Panc1 (cell line): ENCODE data around the gene ESRRB. TPM values are rescaled to one million over a fixed set of nuclear protein-coding genes. Genes with fewer than 3 reads are reported as not detected.
A peak's percentile ranks its signal among the peaks of the same experiment; 100 is the strongest.

Experiments used
- ATAC-seq: fragments of 200-7000 bp; cut with Tn5 transposase; 2 replicates; pipeline ENCODE4 v1.9.1; 2020; ENCODE audit warnings: mild to moderate bottlenecking, moderate library complexity
- BruUV-seq: library from RNA; stranded (reverse); fragments of 400-500 nt; replicated peaks from 2 replicates; lab custom pipeline; 2021; lab: Mats Ljungman, UMichigan
- CTCF ChIA-PET: fragments of 300-600 bp; sonication (Branson Sonifier 250); formaldehyde crosslinking; loops from one replicate; lab custom pipeline; 2022; ENCODE audit warnings: antibody characterized with exemption; lab: Charles Lee
- POLR2A ChIA-PET: fragments of 300-600 bp; sonication (Branson Sonifier 250); formaldehyde crosslinking; loops from one replicate; lab custom pipeline; 2022; ENCODE audit warnings: antibody characterized with exemption; lab: Charles Lee
- DNase-seq: peaks from one replicate; pipeline ENCODE4 v3.0.0-alpha.2; 2010; ENCODE audit warnings: low read depth, low spot score
- H3K27ac ChIP-seq: 2 replicates; pipeline ENCODE4 v1.5.1; 2011; ENCODE audit warnings: mild to moderate bottlenecking, low read length, inconsistent platforms
- H3K27me3 ChIP-seq: fragments of 200-500 bp; sonication (Bioruptor generic); 2 replicates; pipeline ENCODE4 v1.6.0; 2014; ENCODE audit warnings: low read length, inconsistent platforms; ENCODE audit not compliant: control insufficient read depth, insufficient read depth
- H3K36me3 ChIP-seq: fragments of 200-500 bp; sonication (Bioruptor generic); 2 replicates; pipeline ENCODE4 v1.5.1; 2014; ENCODE audit warnings: inconsistent platforms, mild to moderate bottlenecking, low read length, moderate library complexity; ENCODE audit not compliant: control insufficient read depth, insufficient read depth
- H3K4me1 ChIP-seq: 2 replicates; pipeline ENCODE4 v1.5.1; 2011; ENCODE audit warnings: inconsistent platforms, mild to moderate bottlenecking, low read length, moderate library complexity; ENCODE audit not compliant: control insufficient read depth, insufficient read depth
- H3K4me3 ChIP-seq, 2 experiments: 2 replicates each; pipeline ENCODE4 v1.5.1; 2011 to 2012; ENCODE audit warnings: low read depth in 2 of 2, low read length in 2 of 2, mild to moderate bottlenecking in 2 of 2, inconsistent platforms in 1 of 2, moderate library complexity in 1 of 2
- H3K9me3 ChIP-seq: fragments of 200-500 bp; sonication (Bioruptor generic); 2 replicates; pipeline ENCODE4 v1.5.1; 2014; ENCODE audit warnings: low read depth, mild to moderate bottlenecking, inconsistent platforms, low read length, moderate library complexity; ENCODE audit not compliant: control insufficient read depth, insufficient read depth
- POLR2AphosphoS5 ChIP-seq: IDR thresholded peaks from 2 replicates; pipeline ENCODE4 v1.6.1; 2012; ENCODE audit warnings: mild to moderate bottlenecking, low read depth, low read length, moderate library complexity
- SIN3A ChIP-seq: IDR thresholded peaks from 2 replicates; pipeline ENCODE4 v1.6.1; 2012; ENCODE audit warnings: low read depth, mild to moderate bottlenecking, low read length, moderate library complexity, borderline replicate concordance; ENCODE audit not compliant: insufficient read depth
- TCF7L2 ChIP-seq: IDR thresholded peaks from 2 replicates; pipeline ENCODE4 v1.6.1; 2011; ENCODE audit warnings: mild to moderate bottlenecking, low read depth, low read length, inconsistent platforms
- in situ Hi-C: cut with HindIII; loops from 2 replicates; pipeline ENCODE4 v1.10.0; 2016; ENCODE audit warnings: low sequenced_read_pairs, low pct_unique_long_range_greater_than_20kb
- intact Hi-C: fragments of 100-400 bp; cut with micrococcal nuclease; formaldehyde crosslinking; loops from one replicate; pipeline ENCODE4 v1.10.0; 2022; ENCODE audit not compliant: unreplicated experiment
- total RNA-seq: library from RNA; stranded (reverse); gene quantifications from one replicate; pipeline ENCODE4 v1.2.1, GENCODE V29; 2021; ENCODE audit not compliant: unreplicated experiment
- TF ChIP-seq, protein P1 (sequence below), 2 experiments: IDR thresholded peaks; 2 replicates each; pipeline ENCODE4 v1.6.1; 2011 to 2012; ENCODE audit warnings: low read depth in 2 of 2, control low read depth in 1 of 2, low read length in 1 of 2, mild to moderate bottlenecking in 1 of 2, moderate library complexity in 1 of 2; ENCODE audit not compliant: insufficient read depth in 1 of 2
- TF ChIP-seq, protein P2 (sequence below): fragments of 450-650 bp; IDR thresholded peaks from 2 replicates; pipeline ENCODE4 v1.5.1; 2017; ENCODE audit warnings: mild to moderate bottlenecking

The ESRRB gene
- total RNA-seq, 1 experiment from 2014 or later = not detected

DNA sequence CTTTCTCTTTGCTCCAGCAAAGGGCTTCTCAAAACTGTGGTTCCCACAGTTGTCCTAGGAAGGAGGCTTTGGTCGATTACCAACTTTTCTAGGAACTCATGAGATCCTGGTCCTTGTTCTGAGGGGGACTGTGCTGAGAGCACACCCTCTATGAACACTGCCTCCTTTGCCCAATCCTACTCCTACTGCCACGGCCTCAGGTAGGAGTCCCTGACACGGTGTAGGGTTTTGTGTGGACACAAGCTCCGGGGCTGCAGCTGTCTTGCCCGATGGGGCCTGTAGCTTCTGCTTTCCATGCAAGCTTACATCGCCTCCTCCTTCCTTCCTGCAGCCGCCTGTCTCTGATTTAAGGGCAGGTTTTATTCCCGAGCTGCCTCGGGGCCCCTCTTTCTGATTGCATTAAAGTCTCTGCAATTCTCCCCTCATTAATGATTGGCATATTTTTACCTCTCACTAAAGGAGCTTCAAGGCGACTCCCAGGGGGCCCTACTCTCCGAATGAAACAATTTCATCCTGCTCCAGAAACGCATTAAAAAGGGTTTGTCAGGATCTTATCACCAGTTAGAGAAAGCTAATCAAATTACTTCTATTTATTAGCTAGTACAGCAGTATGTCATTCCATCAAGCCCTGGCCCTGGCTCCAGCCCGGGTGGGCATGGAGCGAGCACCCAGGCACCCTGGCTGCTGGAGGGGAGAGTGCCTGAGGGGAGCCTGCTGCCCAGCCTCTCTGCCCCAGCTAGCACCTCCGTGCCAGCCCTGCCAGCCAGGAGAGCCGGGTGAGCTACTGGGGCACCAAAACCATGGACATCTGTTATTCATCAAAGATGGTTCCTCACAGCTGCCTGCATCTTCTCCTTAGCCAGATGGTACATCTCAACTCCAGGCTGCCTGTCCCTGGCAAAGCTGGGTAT lies 38.0 kb upstream of the ESRRB start:
- in situ Hi-C loops = no loop called here
- H3K36me3 ChIP-seq = no peaks in the 10 kb centered on the region
- BruUV-seq = no TSS peak
- ChIA-PET CTCF (no interaction called here), POLR2A (no interaction called here)
- intact Hi-C loops = no loop called here
- no peaks in the 10 kb centered on the region for H3K27me3 ChIP-seq
- DNase-seq (no peak), ATAC-seq (peak; percentile 51; the same call in 1 of the 2 replicates)
- H3K27ac ChIP-seq = no peak overlapping the region
- no peaks in the 10 kb centered on the region for H3K4me1 ChIP-seq
- TF ChIP-seq POLR2AphosphoS5 = no peak
- TF ChIP-seq, protein P1, sequence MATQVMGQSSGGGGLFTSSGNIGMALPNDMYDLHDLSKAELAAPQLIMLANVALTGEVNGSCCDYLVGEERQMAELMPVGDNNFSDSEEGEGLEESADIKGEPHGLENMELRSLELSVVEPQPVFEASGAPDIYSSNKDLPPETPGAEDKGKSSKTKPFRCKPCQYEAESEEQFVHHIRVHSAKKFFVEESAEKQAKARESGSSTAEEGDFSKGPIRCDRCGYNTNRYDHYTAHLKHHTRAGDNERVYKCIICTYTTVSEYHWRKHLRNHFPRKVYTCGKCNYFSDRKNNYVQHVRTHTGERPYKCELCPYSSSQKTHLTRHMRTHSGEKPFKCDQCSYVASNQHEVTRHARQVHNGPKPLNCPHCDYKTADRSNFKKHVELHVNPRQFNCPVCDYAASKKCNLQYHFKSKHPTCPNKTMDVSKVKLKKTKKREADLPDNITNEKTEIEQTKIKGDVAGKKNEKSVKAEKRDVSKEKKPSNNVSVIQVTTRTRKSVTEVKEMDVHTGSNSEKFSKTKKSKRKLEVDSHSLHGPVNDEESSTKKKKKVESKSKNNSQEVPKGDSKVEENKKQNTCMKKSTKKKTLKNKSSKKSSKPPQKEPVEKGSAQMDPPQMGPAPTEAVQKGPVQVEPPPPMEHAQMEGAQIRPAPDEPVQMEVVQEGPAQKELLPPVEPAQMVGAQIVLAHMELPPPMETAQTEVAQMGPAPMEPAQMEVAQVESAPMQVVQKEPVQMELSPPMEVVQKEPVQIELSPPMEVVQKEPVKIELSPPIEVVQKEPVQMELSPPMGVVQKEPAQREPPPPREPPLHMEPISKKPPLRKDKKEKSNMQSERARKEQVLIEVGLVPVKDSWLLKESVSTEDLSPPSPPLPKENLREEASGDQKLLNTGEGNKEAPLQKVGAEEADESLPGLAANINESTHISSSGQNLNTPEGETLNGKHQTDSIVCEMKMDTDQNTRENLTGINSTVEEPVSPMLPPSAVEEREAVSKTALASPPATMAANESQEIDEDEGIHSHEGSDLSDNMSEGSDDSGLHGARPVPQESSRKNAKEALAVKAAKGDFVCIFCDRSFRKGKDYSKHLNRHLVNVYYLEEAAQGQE (IDR thresholded peaks at IDR 0.05; ENCODE audit: insufficient read depth in 1 of 2, low read depth in 2 of 2, low read length in 1 of 2) = no peak
- TF ChIP-seq TCF7L2 = no peak
- TF ChIP-seq, protein P2, sequence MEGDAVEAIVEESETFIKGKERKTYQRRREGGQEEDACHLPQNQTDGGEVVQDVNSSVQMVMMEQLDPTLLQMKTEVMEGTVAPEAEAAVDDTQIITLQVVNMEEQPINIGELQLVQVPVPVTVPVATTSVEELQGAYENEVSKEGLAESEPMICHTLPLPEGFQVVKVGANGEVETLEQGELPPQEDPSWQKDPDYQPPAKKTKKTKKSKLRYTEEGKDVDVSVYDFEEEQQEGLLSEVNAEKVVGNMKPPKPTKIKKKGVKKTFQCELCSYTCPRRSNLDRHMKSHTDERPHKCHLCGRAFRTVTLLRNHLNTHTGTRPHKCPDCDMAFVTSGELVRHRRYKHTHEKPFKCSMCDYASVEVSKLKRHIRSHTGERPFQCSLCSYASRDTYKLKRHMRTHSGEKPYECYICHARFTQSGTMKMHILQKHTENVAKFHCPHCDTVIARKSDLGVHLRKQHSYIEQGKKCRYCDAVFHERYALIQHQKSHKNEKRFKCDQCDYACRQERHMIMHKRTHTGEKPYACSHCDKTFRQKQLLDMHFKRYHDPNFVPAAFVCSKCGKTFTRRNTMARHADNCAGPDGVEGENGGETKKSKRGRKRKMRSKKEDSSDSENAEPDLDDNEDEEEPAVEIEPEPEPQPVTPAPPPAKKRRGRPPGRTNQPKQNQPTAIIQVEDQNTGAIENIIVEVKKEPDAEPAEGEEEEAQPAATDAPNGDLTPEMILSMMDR = no peak
- no peak for TF ChIP-seq SIN3A
- H3K9me3 ChIP-seq = no peaks in the 10 kb centered on the region
- peak overlapping the region; percentile 3 to 23; a peak in 3 of 4 replicates for H3K4me3 ChIP-seq

DNA sequence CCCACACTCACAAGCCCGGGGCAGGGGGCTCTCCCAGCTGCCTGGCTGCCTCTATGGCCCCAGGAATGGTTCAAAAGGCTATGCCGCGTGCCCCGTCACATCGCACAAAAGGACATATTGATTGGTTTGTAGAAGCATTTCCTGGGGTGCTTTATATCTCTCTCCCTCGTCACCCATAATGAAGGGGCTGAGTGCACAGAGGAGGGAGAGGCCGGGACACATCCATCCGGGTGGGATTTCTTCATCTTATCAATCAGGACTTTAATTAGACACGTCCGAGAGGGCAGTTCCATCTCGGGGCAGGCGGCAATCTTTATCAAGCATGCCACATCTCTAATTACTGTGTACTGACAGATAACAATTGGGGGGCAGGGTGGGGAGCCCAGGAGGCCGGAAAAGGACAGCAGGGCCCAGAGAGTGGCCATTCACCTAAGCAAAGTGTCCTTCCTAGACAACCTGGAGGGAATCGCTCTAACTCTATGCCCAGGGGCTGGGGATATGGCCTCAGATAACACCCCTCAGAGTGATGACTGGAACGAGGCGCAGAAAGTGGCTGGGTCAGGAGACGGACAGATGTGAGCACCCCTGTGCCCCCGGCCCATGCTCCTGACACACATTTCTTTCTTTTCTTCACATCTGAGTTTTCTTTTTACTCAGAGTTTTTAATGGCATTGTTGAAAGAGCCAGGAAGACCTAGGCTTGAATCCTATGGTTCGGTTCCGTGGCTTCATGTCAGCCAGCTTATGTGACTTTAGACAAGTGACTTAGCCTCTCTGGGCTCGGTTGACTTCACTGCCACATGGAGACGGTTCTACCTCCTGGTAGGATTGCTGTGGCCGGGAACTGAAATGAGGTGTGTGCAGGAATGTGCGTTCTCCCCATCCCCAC lies 36.0 kb upstream of the ESRRB start:
- intact Hi-C loops = no loop called here
- in situ Hi-C loops = no loop called here
- H3K36me3 ChIP-seq = no peaks in the 10 kb centered on the region
- H3K27ac ChIP-seq = no peak overlapping the region
- no peak overlapping the region for H3K4me3 ChIP-seq
- no TSS peak for BruUV-seq
- ATAC-seq (no peak), DNase-seq (no peak)
- ChIA-PET POLR2A (no interaction called here), CTCF (no interaction called here)
- TF ChIP-seq, protein P1 (IDR thresholded peaks at IDR 0.05; ENCODE audit: insufficient read depth in 1 of 2, low read depth in 2 of 2, low read length in 1 of 2) = no peak
- TF ChIP-seq POLR2AphosphoS5 (no peak), TCF7L2 (no peak), SIN3A (no peak)
- TF ChIP-seq, protein P2 = no peak
- no peaks in the 10 kb centered on the region for H3K9me3 ChIP-seq
- H3K27me3 ChIP-seq = no peaks in the 10 kb centered on the region
- H3K4me1 ChIP-seq = no peaks in the 10 kb centered on the region
